DMS53 treated with DMSO at 0.1 percent for 48 hours (cell line): ENCODE data around the gene AREG.
A peak's percentile ranks its signal among the peaks of the same experiment; 100 is the strongest.

Experiments
- DNase-seq: peaks from one replicate; lab custom pipeline; 2025; ENCODE audit not compliant: unreplicated experiment; lab: John Stamatoyannopoulos, UW

AREG gene

GRCh38 chr4:74431113-74431826 is 13.7 kb upstream of the AREG start:
- no peak for DNase-seq

GRCh38 chr4:74433043-74433442 is 11.9 kb upstream of the AREG start:
- no peak for DNase-seq

GRCh38 chr4:74433541-74434172 is 11.3 kb upstream of the AREG start:
- no peak for DNase-seq

DNA sequence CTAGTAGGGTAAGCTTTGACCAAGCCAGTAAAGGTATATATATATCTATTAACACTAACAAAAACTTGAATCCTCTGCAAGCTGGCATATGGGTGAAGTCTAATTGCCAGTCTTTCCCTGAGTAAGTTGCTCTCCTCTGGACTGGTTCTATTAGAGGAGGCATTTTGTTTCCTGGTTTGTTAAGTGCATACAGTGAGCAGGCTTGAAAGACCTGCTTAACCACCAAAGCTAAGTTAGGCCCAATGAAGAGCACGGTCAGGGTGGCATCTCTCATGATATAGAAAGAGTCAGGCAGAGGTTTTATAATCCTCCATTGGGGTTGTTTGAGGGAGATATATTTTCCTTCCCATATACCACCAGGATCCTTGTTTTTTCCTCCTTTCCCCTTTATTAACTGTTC is 9.6 kb upstream of the AREG start:
- DNase-seq = peak; percentile 22

GRCh38 chr4:74437866-74438265 is 7.1 kb upstream of the AREG start:
- no peak for DNase-seq

DNA sequence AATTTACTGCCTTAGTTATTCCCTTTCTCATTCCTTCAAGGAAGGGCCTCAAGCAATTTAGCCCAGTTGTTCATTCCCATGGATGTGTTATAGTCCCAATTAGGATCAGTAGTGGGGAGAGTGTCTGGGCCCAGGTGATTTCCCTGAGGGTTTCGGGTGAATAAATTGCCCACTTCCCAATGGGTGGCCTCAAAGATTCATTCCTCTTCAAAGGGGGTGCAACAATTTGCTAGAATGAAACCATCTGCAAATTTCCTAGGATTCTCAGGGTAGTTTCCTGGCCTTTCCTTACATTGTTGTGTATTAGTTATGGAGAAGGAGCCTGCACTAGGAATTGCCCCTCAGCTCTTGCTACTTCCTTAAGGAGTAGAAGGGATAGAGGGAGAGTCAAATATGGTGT is 6.3 kb upstream of the AREG start:
- no peak for DNase-seq

DNA sequence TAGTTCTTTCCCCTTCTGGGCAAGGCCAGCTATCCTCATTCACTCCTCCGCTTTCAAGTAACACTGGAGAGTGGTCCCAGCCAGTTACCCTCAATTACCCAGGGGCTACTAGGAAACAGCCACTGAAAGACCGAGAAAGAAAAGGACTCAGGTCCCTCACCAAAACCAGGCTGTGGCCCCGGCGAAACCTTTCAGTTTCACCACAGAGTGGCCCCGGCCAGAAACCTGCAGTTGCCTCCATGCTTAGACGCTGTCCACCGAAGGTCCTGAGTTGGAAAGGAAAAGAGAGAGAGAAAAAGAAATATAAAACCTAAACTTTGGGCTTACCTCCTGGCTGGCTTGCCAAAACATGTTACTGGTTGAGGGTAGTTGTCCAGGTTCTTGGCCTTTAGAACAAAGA is 5.0 kb upstream of the AREG start:
- no peak for DNase-seq

- no peak for DNase-seq
Measured at GRCh38 chr4:74440356-74440755, 4.6 kb upstream of the AREG start.

DNA sequence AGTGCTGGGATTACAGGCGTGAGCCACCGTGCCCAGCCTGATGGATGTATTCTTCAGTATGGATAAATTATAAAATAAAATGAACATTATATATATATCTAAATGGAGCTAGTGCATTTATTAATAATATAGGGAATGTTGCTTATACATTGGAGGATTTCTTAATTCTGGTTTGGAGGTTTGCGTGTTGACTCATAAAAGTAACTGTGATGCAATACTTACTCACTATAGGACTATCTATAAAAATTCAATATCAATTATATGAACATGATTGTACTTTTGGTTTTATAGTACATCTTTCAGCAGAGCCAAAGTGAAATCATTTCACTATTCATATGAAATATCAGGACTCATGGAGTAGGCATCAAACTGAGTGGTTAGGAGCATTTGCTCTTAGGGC is 3.2 kb upstream of the AREG start:
- no peak for DNase-seq

GRCh38 chr4:74446193-74446868 is 1.4 kb downstream of the AREG start:
- DNase-seq = no peak

- no peak for DNase-seq
Measured at GRCh38 chr4:74446896-74447295, 2.0 kb downstream of the AREG start.

- DNase-seq = no peak
Measured at GRCh38 chr4:74447636-74448233, 2.8 kb downstream of the AREG start.

DNA sequence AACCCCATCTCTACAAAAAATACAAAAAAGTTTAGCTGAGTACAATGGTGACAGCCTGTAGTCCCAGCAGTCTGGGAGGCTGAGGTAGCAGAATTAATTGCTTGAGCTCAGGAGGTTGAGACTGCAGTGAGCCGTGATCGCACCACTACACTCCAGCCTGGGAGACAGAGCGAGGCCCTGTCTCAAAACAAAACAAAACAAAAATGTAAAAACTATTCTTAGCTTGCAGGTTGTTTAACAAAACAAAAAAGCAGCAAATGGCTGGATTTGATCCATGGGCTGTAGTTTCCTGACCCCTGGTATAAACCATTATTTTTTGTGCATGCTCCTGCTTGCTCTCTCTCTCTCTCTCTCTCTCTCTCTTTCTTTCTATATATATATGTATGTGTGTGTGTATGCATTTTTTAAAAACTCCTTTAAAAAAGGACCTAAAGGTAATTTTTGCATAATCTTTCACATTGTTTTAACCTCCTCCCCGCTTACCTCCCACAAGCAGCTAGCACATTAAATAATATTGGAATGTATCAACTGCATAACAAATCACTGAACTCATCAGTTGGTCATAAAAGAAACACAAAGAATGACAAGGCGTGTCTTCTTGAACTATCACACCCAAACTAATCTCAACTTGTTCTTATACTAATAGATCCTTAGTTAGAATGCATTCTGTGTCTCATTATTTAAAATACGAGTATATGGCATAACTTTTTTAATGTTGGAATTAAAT is 4.8 kb downstream of the AREG start:
- DNase-seq = no peak

DNA sequence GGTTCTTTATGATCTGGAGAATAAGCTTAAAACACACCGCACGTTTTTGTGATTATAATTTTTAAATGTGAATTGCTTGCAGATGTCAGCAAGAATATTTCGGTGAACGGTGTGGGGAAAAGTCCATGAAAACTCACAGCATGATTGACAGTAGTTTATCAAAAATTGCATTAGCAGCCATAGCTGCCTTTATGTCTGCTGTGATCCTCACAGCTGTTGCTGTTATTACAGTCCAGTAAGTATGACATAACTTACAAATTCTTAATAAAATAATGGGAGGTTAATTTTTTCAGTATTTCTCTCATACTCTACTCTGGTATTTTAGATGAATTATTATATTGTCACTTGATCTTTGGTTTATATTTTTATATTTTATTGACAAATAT is 5.4 kb downstream of the AREG start:
- no peak for DNase-seq

DNA sequence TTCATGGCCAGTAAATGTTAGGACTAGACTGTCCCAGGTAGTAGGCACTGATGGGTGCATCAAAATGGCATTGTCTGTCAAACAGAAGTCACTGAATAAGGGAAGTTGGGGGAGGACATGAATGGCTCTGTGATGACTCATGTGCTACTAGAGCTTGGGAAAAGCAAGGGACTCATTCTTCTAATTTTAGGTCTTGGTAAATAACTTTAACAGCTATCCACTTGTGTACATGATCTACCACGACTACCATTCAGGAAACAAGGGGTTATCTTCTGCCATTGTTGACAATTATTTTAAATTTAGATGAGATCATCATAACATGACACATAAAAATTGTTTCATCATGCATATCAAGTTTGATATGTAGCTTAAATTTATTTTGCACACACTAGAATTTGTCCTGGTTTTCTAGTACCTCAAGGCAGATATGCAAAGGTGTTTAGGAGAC is 6.3 kb downstream of the AREG start:
- DNase-seq = peak; percentile 67

- no peak for DNase-seq
Measured at GRCh38 chr4:74453037-74453635, 8.2 kb downstream of the AREG start.

DNA sequence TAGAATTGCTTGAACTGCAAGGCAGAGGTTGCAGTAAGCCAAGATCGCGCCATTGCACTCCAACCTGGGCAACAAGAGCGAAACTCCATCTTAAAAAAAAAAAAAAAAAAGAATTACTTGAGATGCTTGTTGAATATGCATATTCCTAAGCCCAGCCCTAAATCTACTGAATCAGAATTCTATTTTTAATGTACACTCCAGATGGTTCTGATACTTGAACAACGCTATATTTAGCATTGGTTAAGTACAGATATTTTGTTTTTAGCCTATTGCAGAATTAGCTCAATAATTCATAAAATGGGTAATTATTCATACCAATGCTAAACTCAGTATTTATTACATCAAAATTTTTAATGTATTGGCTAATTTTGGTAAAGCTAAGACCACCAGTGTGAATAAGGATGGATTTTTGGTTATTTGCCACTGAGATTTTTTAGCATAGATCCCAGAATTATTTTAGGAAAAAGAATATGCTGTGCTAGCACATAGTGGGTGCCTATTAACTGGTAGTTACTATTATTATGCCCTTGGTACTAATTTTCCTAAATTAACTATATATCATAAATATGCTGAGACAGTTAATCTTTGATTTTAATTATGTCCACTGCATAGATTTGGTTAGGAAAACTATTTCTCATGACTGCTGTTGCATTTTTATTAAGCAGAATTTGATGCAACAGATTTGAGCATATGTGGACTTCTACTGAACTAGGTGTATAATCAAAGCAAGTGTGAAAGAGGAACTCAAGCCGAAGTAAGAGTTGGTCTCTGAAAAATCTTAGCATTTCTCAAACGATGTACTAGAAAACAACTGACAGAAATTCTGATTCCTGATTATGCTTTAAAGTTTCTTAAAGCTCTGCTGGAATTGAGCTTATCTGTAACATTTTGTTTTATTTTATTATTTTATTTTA is 9.2 kb downstream of the AREG start:
- DNase-seq = no peak

DNA sequence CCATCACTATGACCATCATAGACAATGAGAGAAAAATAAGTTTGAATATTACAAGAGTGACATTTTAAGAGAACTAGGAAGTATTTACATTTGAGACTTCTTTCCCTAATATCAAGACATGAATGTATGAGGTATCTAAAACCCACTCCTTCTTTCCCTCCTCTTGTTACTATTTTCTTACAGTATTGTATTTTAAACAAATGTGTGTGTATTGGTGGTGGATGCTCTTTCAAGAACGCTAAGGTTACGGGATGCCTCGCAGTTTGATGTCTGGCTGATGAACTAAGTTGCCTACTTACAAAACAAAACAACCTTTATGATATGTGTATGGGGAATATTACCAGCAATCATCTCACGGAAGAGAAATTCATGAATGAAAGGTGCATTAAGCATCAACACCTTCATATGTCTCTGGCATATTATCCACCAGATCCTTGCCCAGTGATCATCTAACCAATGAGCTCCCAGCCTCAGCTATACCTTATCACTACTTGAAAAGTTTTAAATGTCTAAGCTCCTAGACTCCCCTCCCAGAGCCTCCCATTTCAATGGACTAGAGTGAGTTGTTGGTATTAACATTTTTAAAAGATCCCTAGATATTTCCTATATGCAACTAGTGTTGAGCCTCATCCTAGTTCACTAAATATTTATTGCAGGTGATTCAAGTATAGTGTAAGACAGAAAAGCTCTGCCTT is 10.6 kb downstream of the AREG start:
- no peak for DNase-seq

GRCh38 chr4:74456056-74456744 is 11.3 kb downstream of the AREG start:
- no peak for DNase-seq
